Measurements from ENCODE around the gene KCNC4.

DNA sequence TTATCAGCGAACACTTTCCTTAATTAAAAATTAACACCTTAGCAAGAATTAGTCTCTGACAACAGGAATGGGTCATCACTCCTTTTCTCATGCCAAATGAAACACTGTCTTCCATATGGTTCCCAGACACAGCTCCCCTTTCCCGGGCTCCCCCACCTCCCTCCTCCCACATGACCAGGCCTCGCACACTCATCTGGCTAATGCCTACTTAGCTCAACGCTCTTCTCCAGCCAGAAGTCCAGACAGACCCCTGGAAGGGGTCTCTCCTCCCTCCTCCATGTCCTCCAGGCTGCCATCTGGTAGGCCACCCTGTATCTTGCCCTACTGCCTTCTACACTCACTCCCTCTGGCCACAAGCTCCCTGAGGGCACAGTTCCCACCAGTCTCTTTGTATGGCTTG, 39.9 kb downstream of the KCNC4 start:
- TF ChIP-seq, protein P1, sequence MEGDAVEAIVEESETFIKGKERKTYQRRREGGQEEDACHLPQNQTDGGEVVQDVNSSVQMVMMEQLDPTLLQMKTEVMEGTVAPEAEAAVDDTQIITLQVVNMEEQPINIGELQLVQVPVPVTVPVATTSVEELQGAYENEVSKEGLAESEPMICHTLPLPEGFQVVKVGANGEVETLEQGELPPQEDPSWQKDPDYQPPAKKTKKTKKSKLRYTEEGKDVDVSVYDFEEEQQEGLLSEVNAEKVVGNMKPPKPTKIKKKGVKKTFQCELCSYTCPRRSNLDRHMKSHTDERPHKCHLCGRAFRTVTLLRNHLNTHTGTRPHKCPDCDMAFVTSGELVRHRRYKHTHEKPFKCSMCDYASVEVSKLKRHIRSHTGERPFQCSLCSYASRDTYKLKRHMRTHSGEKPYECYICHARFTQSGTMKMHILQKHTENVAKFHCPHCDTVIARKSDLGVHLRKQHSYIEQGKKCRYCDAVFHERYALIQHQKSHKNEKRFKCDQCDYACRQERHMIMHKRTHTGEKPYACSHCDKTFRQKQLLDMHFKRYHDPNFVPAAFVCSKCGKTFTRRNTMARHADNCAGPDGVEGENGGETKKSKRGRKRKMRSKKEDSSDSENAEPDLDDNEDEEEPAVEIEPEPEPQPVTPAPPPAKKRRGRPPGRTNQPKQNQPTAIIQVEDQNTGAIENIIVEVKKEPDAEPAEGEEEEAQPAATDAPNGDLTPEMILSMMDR (conservative IDR thresholded peaks at IDR 0.05 in 1 of 2, IDR thresholded peaks at IDR 0.05 in 1 of 2; ENCODE audit: extremely low read depth in 1 of 2, insufficient read depth in 1 of 2, low read depth in 1 of 2, low read length in 2 of 2): no peak
- no peak for TF ChIP-seq EZH2 (IDR thresholded peaks at IDR 0.05; ENCODE audit: borderline replicate concordance, low read length)

Data from mammary epithelial cell (primary cell).